HL-60/S4 (cell line): ENCODE results near the gene OTUB1.

ENCODE experiments used
- in situ Hi-C: fragments of 300-500 bp; cut with MboI; formaldehyde crosslinking; loops from 2 replicates; pipeline ENCODE4 v1.14.3; 2022; ENCODE audit warnings: low sequenced_read_pairs

OTUB1 gene

GRCh38 chr11:64003807-64004589 lies 17.8 kb downstream of the OTUB1 start:
- in situ Hi-C loops, result loop anchor here (10.0 kb wide), 1 partner anchor 141 kb away; no protein-coding TSS in a partner anchor

DNA sequence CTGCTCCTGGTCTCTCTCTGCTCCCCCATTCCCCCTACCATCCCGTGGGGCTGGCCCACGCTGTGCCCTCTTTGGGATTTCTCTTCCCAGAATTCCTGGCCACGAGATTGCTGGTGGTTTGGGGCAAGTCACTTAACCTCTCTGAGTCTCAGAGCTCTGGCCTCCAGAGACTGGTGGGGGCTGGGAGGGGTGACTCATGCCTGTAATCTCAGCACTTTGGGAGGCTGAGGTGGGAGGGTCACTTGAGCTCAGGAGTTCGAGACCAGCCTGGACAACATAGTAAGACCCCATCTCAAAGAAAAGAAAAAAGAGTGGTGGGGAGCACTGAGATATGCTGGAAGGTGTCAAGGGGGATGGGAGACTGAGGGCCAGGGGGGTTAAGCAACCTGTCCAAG lies 18.3 kb downstream of the OTUB1 start:
- in situ Hi-C loops, result loop anchor here (10.0 kb wide), 1 partner anchor 140 kb away; no protein-coding TSS in a partner anchor

DNA sequence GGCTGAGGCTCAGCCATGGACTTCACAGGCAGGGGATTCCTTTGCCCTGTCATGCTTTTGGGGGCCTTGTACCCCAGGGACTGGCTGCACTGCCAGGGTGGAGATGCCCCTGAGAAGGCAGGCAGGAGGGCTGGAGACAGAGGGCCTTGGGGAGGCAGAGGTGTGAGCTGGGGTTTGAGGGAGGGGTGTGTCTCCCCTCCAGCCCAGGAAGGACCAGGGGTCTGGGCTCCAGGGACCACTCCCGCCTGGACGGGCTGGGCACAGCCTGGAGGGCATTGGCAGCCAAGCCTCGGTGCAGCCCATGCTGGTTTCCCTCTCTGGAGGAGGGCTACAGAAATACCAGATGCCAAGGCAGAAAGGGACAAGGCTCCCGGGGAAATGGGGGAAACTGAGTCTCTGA lies 19.5 kb downstream of the OTUB1 start:
- in situ Hi-C loops, result loop anchor here (10.0 kb wide), 1 partner anchor 139 kb away; no protein-coding TSS in a partner anchor

- in situ Hi-C loops, result loop anchor here (10.0 kb wide), 1 partner anchor 138 kb away; no protein-coding TSS in a partner anchor
Measured at GRCh38 chr11:64006398-64006797, 20.2 kb downstream of the OTUB1 start.

DNA sequence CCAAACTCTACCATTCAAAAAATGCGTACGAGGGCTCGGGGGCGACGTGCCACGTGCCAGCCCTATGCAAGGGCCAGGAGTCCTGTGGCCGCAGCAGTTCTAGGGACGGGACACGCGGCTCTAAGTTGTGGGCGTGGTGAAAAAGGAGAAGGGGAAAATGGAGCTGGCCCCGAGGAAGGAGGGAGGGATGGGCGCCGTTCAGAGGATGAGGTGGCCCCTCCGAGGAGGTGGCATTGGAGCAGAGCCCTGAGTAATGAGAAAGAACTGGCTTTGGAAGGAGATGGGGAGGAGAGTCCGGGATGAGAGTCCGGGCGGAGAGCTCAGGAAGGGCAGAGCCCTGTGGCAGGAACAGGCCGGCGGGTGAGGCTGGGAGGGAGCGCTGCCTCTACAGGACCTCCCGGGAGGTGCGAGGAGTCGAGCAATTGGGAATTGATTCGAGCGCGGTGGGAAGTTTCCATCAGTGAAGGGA lies 21.0 kb downstream of the OTUB1 start:
- in situ Hi-C loops, result loop anchor here (10.0 kb wide), 1 partner anchor 138 kb away; no protein-coding TSS in a partner anchor

- in situ Hi-C loops, result loop anchor here (10.0 kb wide), 1 partner anchor 137 kb away; no protein-coding TSS in a partner anchor
Measured at GRCh38 chr11:64007629-64008282, 21.5 kb downstream of the OTUB1 start.

GRCh38 chr11:64008283-64008913 lies 22.2 kb downstream of the OTUB1 start:
- in situ Hi-C loops, result loop anchor here (10.0 kb wide), 1 partner anchor 136 kb away; no protein-coding TSS in a partner anchor

- in situ Hi-C loops, result loop anchor here (10.0 kb wide), 1 partner anchor 136 kb away; no protein-coding TSS in a partner anchor
Measured at GRCh38 chr11:64008914-64009633, 22.8 kb downstream of the OTUB1 start.

DNA sequence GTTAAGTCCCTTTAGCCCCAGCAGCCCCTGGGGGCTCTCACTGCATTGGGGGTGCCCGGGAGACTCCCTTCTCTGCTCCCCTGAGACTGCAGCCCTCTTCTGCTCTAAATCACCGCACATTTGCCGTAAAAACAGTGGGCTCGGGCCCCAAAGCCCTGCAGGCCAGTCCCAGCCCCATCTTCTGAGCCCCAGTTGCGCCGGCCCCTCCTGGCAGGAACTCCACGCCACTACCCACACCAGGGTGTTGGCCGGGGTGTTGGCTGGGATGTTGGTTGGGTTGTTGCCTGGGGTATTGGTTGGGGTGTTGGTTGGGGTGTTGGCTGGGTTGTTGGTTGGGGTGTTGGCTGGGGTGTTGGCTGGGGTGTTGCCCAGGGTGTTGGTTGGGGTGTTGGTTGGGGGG lies 23.5 kb downstream of the OTUB1 start:
- in situ Hi-C loops, result loop anchor here (10.0 kb wide), 1 partner anchor 135 kb away; no protein-coding TSS in a partner anchor

- in situ Hi-C loops, result no loop called here
Measured at GRCh38 chr11:64010783-64011182, 24.5 kb downstream of the OTUB1 start.

DNA sequence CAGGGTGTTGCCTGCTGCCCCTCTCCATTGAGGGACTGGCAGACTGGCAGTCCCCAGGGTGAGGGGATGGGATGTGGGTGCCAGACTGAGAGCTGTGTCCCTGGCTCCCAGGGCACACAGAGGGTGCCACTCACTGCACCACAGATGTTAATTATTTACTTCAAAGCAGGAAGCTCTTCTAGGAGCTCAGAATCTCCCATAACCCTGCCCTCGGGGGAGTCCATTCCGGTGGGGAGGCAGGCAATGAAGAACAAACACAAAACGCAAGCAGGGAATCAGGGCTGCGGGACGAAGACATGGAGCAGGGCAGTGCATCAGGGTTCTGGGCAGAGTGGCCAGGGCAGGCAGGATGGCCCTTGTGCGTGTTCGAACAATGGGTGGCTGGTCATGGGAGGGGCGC lies 25.1 kb downstream of the OTUB1 start:
- in situ Hi-C loops, result no loop called here

DNA sequence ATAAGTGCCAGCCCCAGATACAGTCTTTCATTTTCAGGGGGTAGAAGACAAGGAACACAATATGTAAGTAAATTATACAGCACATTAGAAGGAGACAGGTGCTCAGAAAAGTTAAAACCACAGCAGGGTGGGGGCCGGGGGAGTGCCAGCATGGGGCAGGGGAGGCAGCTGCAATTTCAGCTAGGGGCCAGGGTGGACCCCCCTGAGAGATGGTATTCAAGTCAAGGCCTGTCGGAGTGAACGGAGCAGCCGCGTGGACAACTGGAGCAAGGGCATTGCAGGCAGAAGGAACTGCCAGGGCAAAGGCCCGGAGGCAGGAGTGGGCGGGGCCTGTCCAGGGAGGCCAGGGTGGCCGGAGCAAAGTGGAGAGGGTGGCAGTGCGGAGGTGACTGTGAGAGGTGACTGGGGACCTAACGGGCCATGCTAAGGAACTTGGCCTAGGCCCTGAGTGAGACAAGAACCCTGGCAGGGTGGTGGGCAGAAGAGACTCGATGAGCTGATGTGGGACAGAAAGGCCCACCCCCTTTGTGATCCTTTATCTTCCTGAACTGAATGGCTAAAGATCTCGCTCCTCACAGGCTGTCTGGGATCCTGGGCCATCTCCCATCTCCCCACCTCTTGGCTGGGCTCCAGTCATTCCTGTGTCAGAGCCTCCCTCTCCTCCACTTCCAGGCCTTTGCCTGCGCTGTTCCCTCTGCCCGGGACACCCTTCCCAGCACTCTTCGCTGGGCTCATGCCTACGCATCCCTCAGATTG lies 27.1 kb downstream of the OTUB1 start:
- in situ Hi-C loops, result no loop called here

GRCh38 chr11:64014356-64014755 lies 28.1 kb downstream of the OTUB1 start:
- in situ Hi-C loops, result no loop called here

DNA sequence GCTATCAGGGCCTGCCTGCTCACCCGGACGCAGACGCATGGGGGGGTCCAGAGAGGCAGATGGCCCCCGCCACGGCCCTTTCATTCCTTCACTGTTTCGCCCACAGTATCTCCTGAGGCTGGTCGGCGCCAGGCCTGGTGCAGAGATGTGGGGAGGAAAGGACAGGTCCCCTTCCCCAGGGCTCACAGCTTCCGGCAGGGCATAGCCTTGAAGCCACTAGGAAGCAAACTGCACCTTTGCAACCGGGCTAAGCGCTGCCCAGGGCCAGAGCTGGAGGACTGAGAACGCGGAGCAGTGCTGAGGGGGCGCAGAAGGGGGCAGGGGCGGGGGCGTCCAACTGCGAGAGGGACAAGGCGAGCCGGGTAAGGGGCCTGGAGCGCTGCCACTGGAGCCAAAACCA lies 29.3 kb downstream of the OTUB1 start:
- in situ Hi-C loops, result no loop called here

DNA sequence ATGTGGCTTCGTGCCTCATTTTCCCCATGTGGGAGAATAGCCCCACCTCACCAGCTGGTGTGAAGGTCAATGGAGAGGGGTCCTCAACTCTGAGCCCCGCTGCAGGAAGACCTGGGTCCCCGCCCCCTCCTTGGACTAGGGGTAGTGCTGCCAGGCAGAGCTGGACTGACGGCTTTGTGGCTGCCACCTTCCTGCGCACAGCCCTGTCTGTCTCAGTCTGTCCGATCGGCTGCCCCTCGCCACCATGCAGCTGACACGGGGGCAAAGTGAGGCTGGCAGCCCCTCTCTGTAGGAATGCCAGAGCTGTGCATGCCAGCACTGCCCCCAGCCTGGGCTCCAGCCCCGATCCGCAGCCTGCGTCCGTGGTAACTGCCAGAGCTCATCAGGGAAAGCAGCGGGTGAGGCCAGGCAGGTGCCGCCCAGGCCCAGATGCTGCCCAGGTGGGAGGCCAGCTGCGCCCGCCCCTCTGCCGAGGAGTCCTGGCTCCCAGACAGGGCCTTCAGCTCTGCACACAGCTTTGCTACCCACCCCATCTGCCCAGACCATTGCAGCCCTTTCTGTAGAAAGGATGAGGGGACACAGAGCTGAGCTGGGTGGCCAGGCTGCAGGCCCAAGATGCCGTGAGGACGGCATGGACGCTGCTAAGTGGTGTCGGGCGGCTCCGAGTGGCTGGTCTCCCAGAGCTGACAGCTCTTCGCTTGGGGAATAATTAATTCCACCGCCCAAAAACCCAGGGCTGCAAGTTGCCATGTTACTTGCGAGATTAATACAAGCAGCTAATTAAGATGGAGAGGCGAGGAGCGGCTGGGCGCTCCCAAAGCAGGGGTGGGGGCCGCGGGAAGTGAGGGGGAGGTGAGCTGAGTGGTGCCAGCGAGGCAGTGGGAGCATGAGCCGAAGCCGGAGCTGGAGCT lies 30.0 kb downstream of the OTUB1 start:
- in situ Hi-C loops, result no loop called here

DNA sequence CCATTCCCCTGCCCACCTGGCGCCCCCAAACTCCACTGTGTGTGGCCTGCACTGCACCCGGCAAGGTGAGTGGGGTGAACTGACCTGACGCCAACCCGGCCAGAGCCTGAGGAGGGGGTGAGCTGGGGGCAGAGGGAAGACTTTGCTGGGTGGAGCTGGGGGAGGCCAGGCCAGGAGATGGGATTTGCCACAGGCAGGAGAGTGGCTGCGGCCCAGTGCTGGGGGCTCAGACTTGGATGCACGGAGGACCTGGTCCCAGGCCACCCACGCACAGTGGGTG lies 31.6 kb downstream of the OTUB1 start:
- in situ Hi-C loops, result no loop called here

GRCh38 chr11:64018310-64018709 lies 32.1 kb downstream of the OTUB1 start:
- in situ Hi-C loops, result no loop called here

DNA sequence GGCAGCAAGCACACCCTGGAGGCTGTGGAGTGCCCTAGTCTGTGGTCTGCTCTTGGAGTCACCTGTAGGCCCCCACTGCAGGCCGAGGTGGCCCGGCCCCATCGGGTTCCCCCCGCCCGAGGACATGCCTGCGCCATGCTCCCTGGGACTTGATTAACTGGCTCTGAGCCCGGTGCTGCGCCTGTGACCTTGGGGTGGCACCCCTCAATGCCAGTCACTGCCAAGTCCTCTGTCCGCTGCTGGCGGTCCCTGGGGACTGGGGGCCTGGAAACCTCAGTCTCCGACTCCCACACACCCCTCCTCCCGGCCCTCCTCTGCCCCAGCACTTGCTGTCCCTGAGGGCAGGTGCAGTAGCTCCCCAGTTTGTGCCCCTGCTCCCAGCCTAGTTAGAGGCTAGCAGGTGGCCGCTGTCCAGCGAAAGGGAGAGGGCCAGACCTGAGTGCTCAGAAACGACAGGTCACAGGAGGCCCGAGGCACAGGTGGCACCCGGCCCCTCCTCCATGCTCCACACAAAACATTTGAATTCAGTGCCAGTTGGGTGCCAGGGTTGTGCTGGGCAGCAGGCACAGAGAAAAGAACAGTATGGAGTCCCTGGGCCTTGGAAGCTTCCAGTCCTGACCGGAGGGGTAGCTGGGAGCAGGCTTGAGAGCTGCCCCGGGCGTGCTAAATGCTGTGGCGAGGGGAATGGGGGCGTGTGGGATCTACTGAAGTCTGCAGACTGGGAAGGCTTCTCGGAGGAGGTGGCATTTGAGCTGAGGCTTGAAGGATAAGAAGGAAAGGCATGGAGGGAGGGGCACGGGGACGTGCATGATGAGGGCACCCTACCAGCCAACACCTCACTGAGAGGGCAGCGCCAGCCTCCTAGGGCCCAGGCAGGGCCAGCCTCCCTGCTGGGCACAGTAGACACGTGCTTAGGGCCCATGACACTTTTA lies 33.1 kb downstream of the OTUB1 start:
- in situ Hi-C loops, result no loop called here
